Measurements from ENCODE around the gene C3AR1. TPM values are rescaled to one million over a fixed set of nuclear protein-coding genes. Genes with fewer than 3 reads are reported as not detected.
"Not testable (repeated sequence)": the region's sequence is repeated elsewhere in the genome, so short reads cannot be mapped to it uniquely, and the experiment has no call there.

Gene C3AR1
- total RNA-seq, 2 experiments from 2014 or later, result 9.3 to 10.7 TPM

GRCh38 chr12:8080120-8080519 lies 14.0 kb upstream of the C3AR1 start:
- ATAC-seq (no peak), DNase-seq (no peak)
- H3K4me1 Mint-ChIP-seq, result peaks cover 44% of the 10 kb centered on the region
- CTCF ChIA-PET, result interaction anchor here (1.2 to 5.9 kb wide), 4 partner anchors 10 to 147 kb away, joined by 4 to 69 read pairs (median 10); partner anchors contain the start of gene FOXJ2
- H3K36me3 Mint-ChIP-seq, result peaks cover 13% of the 10 kb centered on the region
- peak overlapping the region; percentile 5 for H3K27ac Mint-ChIP-seq
- H3K9me3 Mint-ChIP-seq (ENCODE audit: low read depth), result no peaks in the 10 kb centered on the region
- H3K27me3 Mint-ChIP-seq, result no peaks in the 10 kb centered on the region
- H3K4me3 Mint-ChIP-seq, result peak overlapping the region; percentile 0

- no peaks in the 10 kb centered on the region for H3K9me3 Mint-ChIP-seq (ENCODE audit: low read depth)
- CTCF ChIA-PET, result interaction anchor here (0.9 to 5.9 kb wide), 17 partner anchors 9 to 869 kb away, joined by 3 to 69 read pairs (median 8); partner anchors contain the start of genes C3AR1 and FOXJ2
- H3K27ac Mint-ChIP-seq, result peak overlapping the region; percentile 17
- ATAC-seq, result no peak
- peaks cover 35% of the 10 kb centered on the region for H3K4me1 Mint-ChIP-seq
- H3K27me3 Mint-ChIP-seq, result no peaks in the 10 kb centered on the region
- no peak overlapping the region for H3K4me3 Mint-ChIP-seq
- no peak for DNase-seq
- H3K36me3 Mint-ChIP-seq, result peaks cover 8% of the 10 kb centered on the region
Observed at GRCh38 chr12:8078916-8079315, 12.8 kb upstream of the C3AR1 start.

DNA sequence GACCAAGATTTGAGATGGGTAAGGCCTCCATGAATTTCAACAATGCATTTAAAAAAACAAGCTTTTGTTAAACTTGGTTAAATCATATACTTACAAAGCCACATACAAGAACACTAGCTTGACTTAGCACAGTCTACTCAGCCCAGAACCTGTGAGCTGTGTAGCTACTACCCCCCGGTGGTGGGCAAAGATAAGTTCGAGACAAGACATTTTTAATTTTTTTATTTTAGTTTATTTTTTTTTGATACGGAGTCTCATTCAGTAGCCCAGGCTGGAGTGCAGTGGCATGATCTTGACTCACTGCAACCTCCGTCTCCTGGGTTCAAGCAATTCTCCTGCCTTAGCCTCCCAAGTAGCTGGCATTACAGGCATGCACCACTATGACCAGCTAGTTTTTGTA lies 12.2 kb upstream of the C3AR1 start:
- peak; percentile 71 for DNase-seq
- CTCF ChIA-PET, result interaction anchor here (0.7 to 5.9 kb wide), 24 partner anchors 8 to 965 kb away, joined by 3 to 69 read pairs (median 7); partner anchors contain the start of genes C3AR1 and FOXJ2
- Mint-ChIP-seq H3K27ac (no peak overlapping the region), H3K9me3 (ENCODE audit: low read depth) (no peaks in the 10 kb centered on the region), H3K4me3 (no peak overlapping the region), H3K36me3 (peaks cover 8% of the 10 kb centered on the region), H3K27me3 (no peaks in the 10 kb centered on the region), H3K4me1 (peaks cover 32% of the 10 kb centered on the region)
- ATAC-seq, result no peak

- H3K9me3 Mint-ChIP-seq (ENCODE audit: low read depth), result no peaks in the 10 kb centered on the region
- DNase-seq, result no peak
- H3K4me3 Mint-ChIP-seq, result no peak overlapping the region
- no peaks in the 10 kb centered on the region for H3K36me3 Mint-ChIP-seq
- H3K27me3 Mint-ChIP-seq, result no peaks in the 10 kb centered on the region
- CTCF ChIA-PET, result interaction anchor here (0.7 to 5.9 kb wide), 7 partner anchors 12 to 217 kb away, joined by 3 to 69 read pairs (median 11); partner anchors contain the start of genes C3AR1 and FOXJ2
- no peak for ATAC-seq
- H3K27ac Mint-ChIP-seq, result no peak overlapping the region
- peaks cover 29% of the 10 kb centered on the region for H3K4me1 Mint-ChIP-seq
Observed at GRCh38 chr12:8077207-8077606, 11.0 kb upstream of the C3AR1 start.

GRCh38 chr12:8076366-8076765 lies 10.2 kb upstream of the C3AR1 start:
- Mint-ChIP-seq H3K4me1 (peaks cover 29% of the 10 kb centered on the region), H3K9me3 (ENCODE audit: low read depth) (no peaks in the 10 kb centered on the region)
- CTCF ChIA-PET, result interaction anchor here (1.1 to 5.9 kb wide), 3 partner anchors 11 to 44 kb away, joined by 3 to 69 read pairs (median 25); partner anchors contain the start of genes C3AR1 and FOXJ2

DNA sequence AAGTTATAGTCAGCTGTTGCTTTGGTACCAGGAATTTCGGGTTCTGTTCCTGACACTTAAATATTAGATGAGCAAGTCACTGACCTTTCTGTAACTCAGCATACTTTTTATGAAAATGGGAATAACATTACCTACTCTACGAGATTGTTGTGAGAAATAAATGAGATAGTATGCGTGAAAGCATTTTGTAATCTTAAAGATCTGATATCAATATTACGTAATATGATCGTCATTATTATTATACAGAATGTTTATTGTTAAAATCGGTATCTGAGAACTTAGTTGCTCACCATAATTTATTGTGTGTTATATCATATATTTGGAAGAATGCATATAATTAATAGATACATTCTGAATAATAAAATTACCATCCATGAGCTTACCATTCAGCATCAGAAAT lies 9.8 kb upstream of the C3AR1 start:
- Mint-ChIP-seq H3K27me3 (no peaks in the 10 kb centered on the region), H3K9me3 (ENCODE audit: low read depth) (no peaks in the 10 kb centered on the region), H3K4me3 (no peak overlapping the region), H3K4me1 (peaks cover 25% of the 10 kb centered on the region), H3K36me3 (no peaks in the 10 kb centered on the region), H3K27ac (no peak overlapping the region)
- DNase-seq (no peak), ATAC-seq (no peak)
- CTCF ChIA-PET, result interaction anchor here (1.1 to 5.9 kb wide), 3 partner anchors 30 to 38 kb away, joined by 4 to 69 read pairs (median 13); no protein-coding TSS in a partner anchor

More at GRCh38 chr12:8076366-8076765, 10.2 kb upstream of the C3AR1 start:
- Mint-ChIP-seq H3K27ac (no peak overlapping the region), H3K4me3 (no peak overlapping the region), H3K27me3 (no peaks in the 10 kb centered on the region), H3K36me3 (no peaks in the 10 kb centered on the region)
- ATAC-seq (no peak), DNase-seq (no peak)

DNA sequence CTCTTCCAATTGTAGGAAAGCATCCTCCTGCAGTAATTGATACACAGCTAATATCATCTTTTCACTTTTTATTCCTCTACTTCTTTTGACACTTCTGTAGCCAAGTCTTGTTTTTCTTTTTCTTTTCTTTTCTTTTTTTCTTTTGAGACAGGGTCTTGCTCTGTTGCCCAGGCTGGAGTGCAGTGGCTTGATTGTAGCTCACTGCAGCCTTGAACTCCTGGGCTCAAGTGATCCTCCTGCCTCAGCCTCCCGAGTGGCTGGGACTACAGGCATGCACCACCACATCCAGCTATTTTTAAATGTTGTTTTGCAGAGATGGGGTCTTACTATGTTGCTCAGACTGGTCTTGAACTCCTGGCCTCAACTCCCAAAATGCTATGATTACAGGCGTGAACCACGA lies 5.7 kb upstream of the C3AR1 start:
- peaks cover 15% of the 10 kb centered on the region for H3K4me1 Mint-ChIP-seq
- not testable (repeated sequence) for H3K27me3 Mint-ChIP-seq; H3K9me3 Mint-ChIP-seq (ENCODE audit: low read depth); H3K4me3 Mint-ChIP-seq; ATAC-seq; DNase-seq; H3K36me3 Mint-ChIP-seq; H3K27ac Mint-ChIP-seq
- CTCF ChIA-PET, result interaction anchor here (0.8 to 1.5 kb wide), 2 partner anchors 11 to 14 kb away, joined by 4 to 5 read pairs; no protein-coding TSS in a partner anchor

GRCh38 chr12:8069582-8069981 lies 3.4 kb upstream of the C3AR1 start:
- no peaks in the 10 kb centered on the region for H3K27me3 Mint-ChIP-seq
- no peaks in the 10 kb centered on the region for H3K9me3 Mint-ChIP-seq (ENCODE audit: low read depth)
- CTCF ChIA-PET, result interaction anchor here (1.1 to 1.8 kb wide), 3 partner anchors 9 to 24 kb away, joined by 4 to 7 read pairs (median 5); no protein-coding TSS in a partner anchor
- no peak overlapping the region for H3K4me3 Mint-ChIP-seq
- ATAC-seq (no peak), DNase-seq (no peak)
- H3K36me3 Mint-ChIP-seq, result peaks cover 2% of the 10 kb centered on the region
- H3K4me1 Mint-ChIP-seq, result peaks cover 34% of the 10 kb centered on the region
- no peak overlapping the region for H3K27ac Mint-ChIP-seq

DNA sequence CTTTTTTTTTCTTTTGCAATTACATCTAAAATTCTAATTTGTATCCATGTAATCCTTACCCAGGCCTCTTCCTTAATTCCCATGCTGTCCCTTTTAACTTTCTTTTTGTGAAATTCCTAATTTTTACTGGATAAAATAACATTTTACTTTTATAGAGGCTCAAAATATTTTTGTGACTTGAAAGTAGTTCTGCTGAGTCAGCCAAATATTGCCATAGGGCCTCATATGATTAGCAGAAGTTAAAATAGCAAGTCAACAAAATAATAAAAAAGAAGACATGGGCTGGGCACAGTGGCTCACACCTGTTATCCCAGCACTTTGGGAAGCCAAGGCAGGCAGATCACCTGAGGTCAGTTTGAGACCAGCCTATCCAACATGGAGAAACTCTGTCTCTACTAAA lies 2.0 kb downstream of the C3AR1 start:
- peaks cover 9% of the 10 kb centered on the region for H3K36me3 Mint-ChIP-seq
- no peaks in the 10 kb centered on the region for H3K9me3 Mint-ChIP-seq (ENCODE audit: low read depth)
- ATAC-seq (no peak), DNase-seq (no peak)
- H3K4me3 Mint-ChIP-seq, result no peak overlapping the region
- no peaks in the 10 kb centered on the region for H3K27me3 Mint-ChIP-seq
- CTCF ChIA-PET, result interaction anchor here (4.2 kb wide), 1 partner anchor 14 kb away, joined by 25 read pairs; no protein-coding TSS in a partner anchor
- peaks cover 35% of the 10 kb centered on the region for H3K4me1 Mint-ChIP-seq
- no peak overlapping the region for H3K27ac Mint-ChIP-seq

GRCh38 chr12:8058506-8058905 lies 7.7 kb downstream of the C3AR1 start:
- Mint-ChIP-seq H3K9me3 (ENCODE audit: low read depth) (no peaks in the 10 kb centered on the region), H3K36me3 (peaks cover 16% of the 10 kb centered on the region), H3K27ac (no peak overlapping the region), H3K4me3 (no peak overlapping the region), H3K27me3 (no peaks in the 10 kb centered on the region), H3K4me1 (peaks cover 13% of the 10 kb centered on the region)
- ATAC-seq (no peak), DNase-seq (no peak)
- CTCF ChIA-PET, result interaction anchor here (0.6 to 4.0 kb wide), 5 partner anchors 12 to 35 kb away, joined by 3 to 15 read pairs (median 4); no protein-coding TSS in a partner anchor

DNA sequence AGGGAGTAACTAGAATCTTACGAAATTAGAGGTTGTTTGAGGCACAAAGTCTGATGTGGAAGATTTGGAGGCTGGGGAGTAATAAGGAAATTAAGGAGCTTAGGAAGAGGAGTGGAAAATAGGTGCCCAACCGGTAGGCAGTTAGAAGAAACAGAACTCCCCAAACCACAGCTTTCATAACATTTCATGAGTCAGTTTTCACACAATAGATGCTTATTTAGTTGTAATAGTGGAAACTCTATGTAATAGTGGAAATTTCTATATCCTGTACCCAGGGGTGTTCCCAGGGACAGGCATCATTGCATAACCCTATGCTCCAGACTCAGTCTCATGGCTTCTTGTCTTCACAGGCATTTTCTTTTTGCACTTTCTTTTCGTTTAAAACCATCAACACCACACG lies 8.3 kb downstream of the C3AR1 start:
- H3K27me3 Mint-ChIP-seq, result no peaks in the 10 kb centered on the region
- DNase-seq (no peak), ATAC-seq (no peak)
- H3K27ac Mint-ChIP-seq, result no peak overlapping the region
- CTCF ChIA-PET, result interaction anchor here (0.6 to 4.0 kb wide), 4 partner anchors 12 to 36 kb away, joined by 3 to 15 read pairs (median 8); no protein-coding TSS in a partner anchor
- H3K4me3 Mint-ChIP-seq, result no peak overlapping the region
- no peaks in the 10 kb centered on the region for H3K9me3 Mint-ChIP-seq (ENCODE audit: low read depth)
- H3K4me1 Mint-ChIP-seq, result peaks cover 8% of the 10 kb centered on the region
- H3K36me3 Mint-ChIP-seq, result peaks cover 17% of the 10 kb centered on the region

DNA sequence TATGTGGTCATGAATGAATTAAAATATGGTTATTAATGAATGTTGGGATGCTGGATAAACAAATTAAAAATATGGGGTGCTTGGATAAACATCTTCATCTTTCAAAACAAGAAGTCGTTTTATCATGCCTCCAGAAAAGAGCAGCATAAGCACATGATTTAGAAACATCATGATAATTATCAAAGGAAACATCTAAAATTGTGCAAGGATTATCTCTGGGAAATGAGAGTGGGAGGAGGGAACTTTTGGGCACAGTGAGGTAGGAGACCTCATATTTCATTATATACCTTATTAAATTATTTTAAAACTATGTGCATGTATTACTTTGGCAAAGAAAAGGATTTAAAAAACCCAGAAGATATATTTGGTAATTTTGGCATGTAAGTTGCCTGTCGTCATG lies 8.9 kb downstream of the C3AR1 start:
- Mint-ChIP-seq H3K9me3 (ENCODE audit: low read depth) (no peaks in the 10 kb centered on the region), H3K4me1 (peaks cover 8% of the 10 kb centered on the region), H3K27me3 (no peaks in the 10 kb centered on the region), H3K4me3 (no peak overlapping the region), H3K36me3 (peaks cover 22% of the 10 kb centered on the region), H3K27ac (no peak overlapping the region)
- ATAC-seq (no peak), DNase-seq (no peak)
- CTCF ChIA-PET, result interaction anchor here (0.6 to 4.0 kb wide), 4 partner anchors 11 to 108 kb away, joined by 3 to 15 read pairs (median 7); no protein-coding TSS in a partner anchor

GRCh38 chr12:8054816-8055215 lies 11.3 kb downstream of the C3AR1 start:
- CTCF ChIA-PET, result interaction anchor here (1.2 to 3.7 kb wide), 2 partner anchors 9 to 16 kb away, joined by 3 to 15 read pairs; no protein-coding TSS in a partner anchor
- H3K27ac Mint-ChIP-seq, result no peak overlapping the region
- no peak overlapping the region for H3K4me3 Mint-ChIP-seq
- no peaks in the 10 kb centered on the region for H3K9me3 Mint-ChIP-seq (ENCODE audit: low read depth)
- H3K27me3 Mint-ChIP-seq, result no peaks in the 10 kb centered on the region
- DNase-seq (no peak), ATAC-seq (no peak)
- H3K4me1 Mint-ChIP-seq, result peaks cover 6% of the 10 kb centered on the region
- peaks cover 27% of the 10 kb centered on the region for H3K36me3 Mint-ChIP-seq

DNA sequence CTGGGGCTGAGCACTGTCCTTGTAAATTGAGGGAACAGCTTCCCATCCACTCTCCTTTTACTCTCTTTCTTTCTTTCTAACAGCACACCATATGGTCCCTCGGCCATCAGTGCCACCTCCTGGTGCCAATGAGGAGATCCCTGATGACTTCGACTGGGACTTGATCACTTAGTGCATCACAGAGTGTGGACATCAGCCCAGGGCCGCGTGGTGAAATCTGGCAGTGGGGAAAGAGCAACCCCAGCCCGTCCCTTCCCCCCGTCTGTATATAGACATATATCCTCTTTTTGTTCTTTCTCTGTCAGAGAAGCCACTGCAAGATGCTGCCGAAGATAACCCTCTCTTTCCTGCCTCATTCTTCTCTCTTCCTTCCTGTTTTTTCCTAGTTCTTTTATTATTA lies 13.5 kb downstream of the C3AR1 start:
- H3K4me1 Mint-ChIP-seq, result peaks cover 6% of the 10 kb centered on the region
- DNase-seq (no peak), ATAC-seq (no peak)
- no peak overlapping the region for H3K27ac Mint-ChIP-seq
- CTCF ChIA-PET, result interaction anchor here (2.2 kb wide), 1 partner anchor 26 kb away, joined by 7 read pairs; no protein-coding TSS in a partner anchor
- H3K36me3 Mint-ChIP-seq, result peaks cover 43% of the 10 kb centered on the region
- H3K9me3 Mint-ChIP-seq (ENCODE audit: low read depth), result no peaks in the 10 kb centered on the region
- H3K27me3 Mint-ChIP-seq, result no peaks in the 10 kb centered on the region
- H3K4me3 Mint-ChIP-seq, result no peak overlapping the region

Data from activated CD8-positive, alpha-beta memory T cell treated with anti-CD3 and anti-CD28 coated beads, Interleukin-2, amount 10 ng/mL, durations not matched to agents 7 days and 5 days (primary cell).